Thymus (tissue), 11 donors: Measurements from ENCODE around the gene KRTAP22-2. TPM values are rescaled to one million over a fixed set of nuclear protein-coding genes. Genes with fewer than 3 reads are reported as not detected.

Source experiments
- DNase-seq, 9 donors: peaks; one replicate each; pipeline ENCODE4 v3.0.0-alpha.2; 2013; ENCODE audit warnings: low spot score in 9 of 9, low read depth in 6 of 9, missing footprints in 1 of 9
- H3K27ac ChIP-seq, 2 donors: one replicate each; pipeline ENCODE4 v1.5.1; 2013; ENCODE audit warnings: control low read depth in 1 of 2, low read depth in 1 of 2, low read length in 1 of 2, mild to moderate bottlenecking in 1 of 2, moderate library complexity in 1 of 2
- H3K27me3 ChIP-seq, 2 donors: one replicate each; pipeline ENCODE4 v1.5.1; 2013; ENCODE audit warnings: low read length in 1 of 2; ENCODE audit not compliant: control insufficient read depth in 2 of 2, insufficient read depth in 1 of 2
- H3K36me3 ChIP-seq, 2 donors: one replicate each; pipeline ENCODE4 v1.5.1; 2013; ENCODE audit warnings: low read length in 1 of 2, mild to moderate bottlenecking in 1 of 2, moderate library complexity in 1 of 2; ENCODE audit not compliant: control insufficient read depth in 2 of 2, insufficient read depth in 2 of 2
- H3K4me1 ChIP-seq, 2 donors: one replicate each; pipeline ENCODE4 v1.5.1; 2013; ENCODE audit warnings: low read length in 2 of 2; ENCODE audit not compliant: control insufficient read depth in 2 of 2, insufficient read depth in 2 of 2
- H3K4me3 ChIP-seq, 2 donors: one replicate each; pipeline ENCODE4 v1.5.1; 2013; ENCODE audit warnings: low read length in 2 of 2, control low read depth in 1 of 2, mild to moderate bottlenecking in 1 of 2
- H3K9me3 ChIP-seq, 2 donors: one replicate each; pipeline ENCODE4 v1.5.1; 2013; ENCODE audit warnings: low read length in 1 of 2, mild to moderate bottlenecking in 1 of 2; ENCODE audit not compliant: control insufficient read depth in 2 of 2, insufficient read depth in 1 of 2
- WGBS: extraction: QIAGEN DNeasy Blood & Tissue Kit; methylation state at CpG from one replicate; pipeline ENCODE4 v1.1.7; 2013; 5-methylcytosine and 5-hydroxymethylcytosine counted together
- polyA plus RNA-seq: library from polyadenylated mRNA; stranded (reverse); fragments of 200-250 nt; gene quantifications from one replicate; pipeline ENCODE4 v1.2.3, GENCODE V29; 2013
- total RNA-seq: library from RNA; stranded (reverse); fragments of 120-200 nt; gene quantifications from one replicate; pipeline ENCODE4 v1.2.4, GENCODE V29; 2013
- donor health status: healthy.

The KRTAP22-2 gene
- total and polyA plus RNA-seq, 2 donors: not detected

- Histone ChIP-seq H3K27me3 (no peaks in the 10 kb centered on the region), H3K4me1 (no peaks in the 10 kb centered on the region), H3K36me3 (no peaks in the 10 kb centered on the region), H3K4me3 (no peak within 1 kb of the TSS), H3K27ac (no peak within 1 kb of the TSS), H3K9me3 (peaks cover 0 to 3% of the 10 kb centered on the region in 2 donors)
- DNase-seq: no peak
- 98% methylated on average over 2 of the region's 2 CpGs for WGBS
Observed at GRCh38 chr21:30616125-30616524, 25.9 kb upstream of the KRTAP22-2 start, which contains the start of gene KRTAP20-1. Gene KRTAP20-1, plus strand, starts transcription at chr21:30616425. Its CDS starts 30 bp downstream, at chr21:30616455.

GRCh38 chr21:30615199-30615598 lies 25.0 kb upstream of the KRTAP22-2 start:
- no peak for DNase-seq
- Histone ChIP-seq H3K9me3 (peaks cover 0 to 3% of the 10 kb centered on the region in 2 donors), H3K36me3 (no peaks in the 10 kb centered on the region), H3K27me3 (no peaks in the 10 kb centered on the region), H3K4me1 (no peaks in the 10 kb centered on the region), H3K27ac (no peak overlapping the region), H3K4me3 (no peak overlapping the region)

GRCh38 chr21:30613836-30614235 lies 23.6 kb upstream of the KRTAP22-2 start, which contains the start of gene KRTAP6-1:
Gene KRTAP6-1, minus strand, starts transcription at chr21:30613930. Its CDS starts 26 bp downstream, at chr21:30613904.
- WGBS: 80% methylated on average over 2 of the region's 2 CpGs
- Histone ChIP-seq H3K9me3 (peaks cover 0 to 3% of the 10 kb centered on the region in 2 donors), H3K4me3 (no peak within 1 kb of the TSS), H3K36me3 (no peaks in the 10 kb centered on the region), H3K4me1 (no peaks in the 10 kb centered on the region), H3K27me3 (no peaks in the 10 kb centered on the region), H3K27ac (no peak within 1 kb of the TSS)
- no peak for DNase-seq

GRCh38 chr21:30612132-30612531 lies 21.9 kb upstream of the KRTAP22-2 start:
- no peak for DNase-seq
- no peak overlapping the region for H3K4me3 ChIP-seq
- WGBS: 92% methylated on average over 2 of the region's 2 CpGs
- H3K4me1 ChIP-seq: no peaks in the 10 kb centered on the region
- H3K36me3 ChIP-seq: no peaks in the 10 kb centered on the region
- peaks cover 0 to 3% of the 10 kb centered on the region in 2 donors for H3K9me3 ChIP-seq
- H3K27me3 ChIP-seq: no peaks in the 10 kb centered on the region
- no peak overlapping the region for H3K27ac ChIP-seq

- Histone ChIP-seq H3K9me3 (no peaks in the 10 kb centered on the region), H3K36me3 (no peaks in the 10 kb centered on the region), H3K4me1 (no peaks in the 10 kb centered on the region), H3K27me3 (no peaks in the 10 kb centered on the region), H3K27ac (no peak overlapping the region), H3K4me3 (no peak overlapping the region)
- DNase-seq: no peak
- 95% methylated on average over 2 of the region's 2 CpGs for WGBS
Observed at GRCh38 chr21:30605968-30606367, 15.8 kb upstream of the KRTAP22-2 start.

GRCh38 chr21:30600787-30601186 lies 10.6 kb upstream of the KRTAP22-2 start, which contains the start of gene KRTAP22-1:
Gene KRTAP22-1, plus strand, starts transcription at chr21:30601087.
- DNase-seq: no peak
- Histone ChIP-seq H3K9me3 (no peaks in the 10 kb centered on the region), H3K27ac (no peak within 1 kb of the TSS), H3K4me3 (no peak within 1 kb of the TSS), H3K4me1 (no peaks in the 10 kb centered on the region), H3K36me3 (no peaks in the 10 kb centered on the region), H3K27me3 (no peaks in the 10 kb centered on the region)
- WGBS: 94% methylated on average over 1 of the region's 1 CpG

- 95% methylated on average over 6 of the region's 6 CpGs for WGBS
- H3K4me1 ChIP-seq: no peaks in the 10 kb centered on the region
Observed at GRCh38 chr21:30598802-30599201, 8.6 kb upstream of the KRTAP22-2 start, which contains the start of gene KRTAP6-2. Gene KRTAP6-2, minus strand, starts transcription at chr21:30598902. Its CDS starts 28 bp downstream, at chr21:30598874.

GRCh38 chr21:30592140-30592539 lies 1.9 kb upstream of the KRTAP22-2 start, which contains the start of gene KRTAP6-3:
Gene KRTAP6-3, plus strand, starts transcription at chr21:30592440. Its CDS starts 6 bp downstream, at chr21:30592446.
- DNase-seq: no peak
- Histone ChIP-seq H3K4me1 (no peaks in the 10 kb centered on the region), H3K4me3 (no peak within 1 kb of the TSS), H3K27me3 (no peaks in the 10 kb centered on the region), H3K36me3 (no peaks in the 10 kb centered on the region), H3K27ac (no peak within 1 kb of the TSS), H3K9me3 (peaks cover 0 to 3% of the 10 kb centered on the region in 2 donors)
- WGBS: 95% methylated on average over 4 of the region's 4 CpGs

More at GRCh38 chr21:30598802-30599201, 8.6 kb upstream of the KRTAP22-2 start, which contains the start of gene KRTAP6-2:
- Histone ChIP-seq H3K36me3 (no peaks in the 10 kb centered on the region), H3K9me3 (no peaks in the 10 kb centered on the region), H3K4me3 (no peak within 1 kb of the TSS), H3K27me3 (no peaks in the 10 kb centered on the region), H3K27ac (no peak within 1 kb of the TSS)
- DNase-seq: no peak

- Histone ChIP-seq H3K4me3 (no peak overlapping the region), H3K4me1 (no peaks in the 10 kb centered on the region), H3K36me3 (no peaks in the 10 kb centered on the region), H3K27ac (no peak overlapping the region), H3K9me3 (no peaks in the 10 kb centered on the region), H3K27me3 (no peaks in the 10 kb centered on the region)
- DNase-seq: no peak
- WGBS: 91% methylated on average over 1 of the region's 1 CpG
Observed at GRCh38 chr21:30582870-30583269, 7.3 kb downstream of the KRTAP22-2 start.
